Measurements from ENCODE around the gene PRR13.
"Not testable (repeated sequence)": the region's sequence is repeated elsewhere in the genome, so short reads cannot be mapped to it uniquely, and the experiment has no call there.

PRR13 gene

DNA sequence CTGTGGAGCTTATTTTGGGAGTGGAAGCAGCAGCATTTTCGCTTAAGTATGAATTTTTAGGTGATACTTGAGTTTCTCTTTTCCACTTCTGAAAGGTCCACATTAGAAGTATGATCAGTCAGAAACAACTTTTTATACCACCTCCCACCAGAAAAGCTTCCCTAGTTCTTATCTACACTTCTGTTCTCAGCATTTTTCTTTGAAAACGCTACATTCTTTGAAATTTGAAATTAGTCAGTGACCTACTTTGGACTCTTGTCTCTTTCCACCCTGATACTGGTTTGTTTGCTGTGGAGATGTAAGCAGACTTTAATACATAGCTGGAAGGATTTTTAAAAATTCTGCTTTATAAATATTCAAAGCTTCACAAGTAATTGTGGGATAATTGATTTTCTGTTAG lies 32.5 kb downstream of the PRR13 start:
- DNase-seq = no peak

DNA sequence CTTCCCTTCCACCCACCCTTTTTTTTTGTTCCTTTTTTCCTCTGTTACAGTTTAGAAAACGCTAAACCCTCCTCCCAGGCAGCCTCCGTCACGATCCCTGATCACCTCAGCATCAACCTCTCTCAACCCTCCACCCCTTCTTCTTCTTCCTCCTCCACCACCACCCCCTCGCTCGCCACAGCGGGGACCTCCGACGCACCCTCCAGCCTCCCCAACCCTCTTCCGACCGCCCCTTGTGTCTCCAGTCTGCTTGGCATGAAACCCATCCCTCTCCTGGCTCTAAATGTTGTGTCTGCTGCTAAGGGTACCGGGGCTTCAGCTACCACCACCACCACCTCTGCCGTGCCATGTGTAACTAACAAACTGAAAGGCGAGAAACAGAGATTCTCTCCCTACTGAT lies 33.3 kb downstream of the PRR13 start:
- DNase-seq = no peak

DNA sequence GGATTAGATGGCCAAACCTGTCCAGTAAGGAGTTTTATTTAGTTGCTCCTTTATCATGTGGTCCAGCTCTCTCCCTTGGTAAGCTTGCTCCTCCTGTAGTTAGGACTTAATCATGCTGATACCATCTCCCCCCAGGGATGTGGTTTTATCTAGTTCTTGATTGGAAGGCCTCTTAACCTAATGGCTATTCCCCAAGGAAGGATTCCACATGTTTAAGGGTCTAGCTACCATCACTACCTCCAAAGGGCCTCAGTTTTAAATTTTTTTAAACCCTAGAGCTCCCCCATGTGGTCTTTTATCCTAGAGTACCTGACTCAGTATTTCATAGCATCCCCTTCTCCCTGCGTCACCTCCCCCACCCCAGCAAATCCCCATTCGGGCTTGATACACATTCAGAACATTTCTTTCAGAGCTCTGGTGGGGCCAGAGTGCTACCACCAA lies 35.3 kb downstream of the PRR13 start:
- no peak for DNase-seq

DNA sequence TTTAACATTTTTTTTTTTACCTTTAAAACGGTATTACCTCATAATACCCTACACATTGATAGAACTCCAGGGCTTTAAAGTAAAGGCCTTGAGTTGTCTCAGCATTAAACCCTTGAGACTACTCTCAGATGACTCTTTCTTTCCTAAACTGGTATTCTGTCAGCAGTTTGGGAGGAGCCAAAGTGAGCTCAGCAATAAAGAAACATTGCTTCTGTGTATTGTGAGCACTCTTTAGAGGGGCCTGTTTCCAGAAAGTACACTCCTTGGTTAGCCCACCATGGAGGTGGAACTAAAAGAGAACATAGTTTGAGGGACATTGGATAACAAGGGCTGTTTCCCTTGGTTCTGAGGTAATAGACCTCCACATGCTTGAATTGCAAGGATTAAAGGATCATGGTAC lies 37.3 kb downstream of the PRR13 start:
- DNase-seq = no peak

DNA sequence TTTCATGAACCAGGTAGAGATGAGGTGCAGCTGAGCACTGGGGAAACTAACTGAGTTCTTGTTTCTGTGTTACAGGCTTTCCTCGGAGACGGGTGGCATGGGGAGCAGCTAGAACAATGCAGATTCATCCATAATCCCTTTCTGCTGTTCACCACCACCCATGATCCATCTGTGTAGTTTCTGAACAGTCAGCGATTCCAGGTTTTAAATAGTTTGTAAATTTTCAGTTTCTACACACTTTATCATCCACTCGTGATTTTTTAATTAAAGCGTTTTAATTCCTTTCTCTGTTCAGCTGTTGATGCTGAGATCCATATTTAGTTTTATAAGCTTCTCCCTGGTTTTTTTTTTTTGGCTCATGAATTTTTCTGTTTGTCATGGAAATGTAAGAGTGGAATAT lies 37.8 kb downstream of the PRR13 start:
- DNase-seq = no peak

DNA sequence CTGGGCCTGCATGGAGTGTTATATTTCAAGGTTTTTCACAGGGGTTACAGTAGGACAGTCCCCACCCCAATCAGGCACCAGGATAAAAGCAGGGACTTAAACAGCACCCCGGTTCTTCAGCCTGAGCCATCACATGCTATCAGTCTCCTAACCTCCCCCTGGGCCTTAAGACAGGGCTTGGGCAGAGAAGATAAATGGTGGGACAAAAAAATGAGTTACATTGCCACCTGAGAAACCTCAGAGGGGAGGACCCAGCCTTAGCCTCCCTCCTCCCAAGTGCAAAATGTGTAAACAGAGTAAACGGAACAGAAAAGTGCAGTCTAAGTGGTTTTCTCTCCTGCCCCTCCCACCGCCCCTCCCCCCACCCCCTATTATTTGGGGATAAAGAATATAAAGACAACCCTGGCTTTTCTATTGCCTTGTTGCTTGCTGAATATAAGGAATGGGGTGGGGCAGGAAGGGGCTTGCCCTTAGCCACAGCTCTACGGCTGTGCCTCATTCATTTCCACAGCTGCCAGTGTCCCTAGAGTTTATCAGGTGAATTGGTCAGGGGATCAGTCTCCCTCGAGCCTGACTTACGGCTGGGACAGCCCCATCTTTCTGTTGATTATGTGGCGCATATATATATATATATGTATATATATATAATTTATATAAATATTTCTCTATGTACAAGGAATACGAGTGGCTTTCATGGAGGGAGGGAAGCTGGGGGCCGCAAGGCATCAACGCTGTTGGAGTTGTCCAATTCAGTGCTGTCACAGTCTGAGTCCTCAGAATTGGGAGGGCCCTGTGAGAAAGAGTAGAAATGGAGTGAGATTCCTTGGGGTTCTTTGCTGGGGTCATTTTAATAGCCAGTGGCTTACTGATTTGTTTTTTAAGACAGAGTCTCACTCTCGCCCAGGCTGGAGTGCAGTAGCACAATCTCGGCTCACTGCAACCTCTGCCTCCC lies 39.2 kb downstream of the PRR13 start:
- no peak for DNase-seq

DNA sequence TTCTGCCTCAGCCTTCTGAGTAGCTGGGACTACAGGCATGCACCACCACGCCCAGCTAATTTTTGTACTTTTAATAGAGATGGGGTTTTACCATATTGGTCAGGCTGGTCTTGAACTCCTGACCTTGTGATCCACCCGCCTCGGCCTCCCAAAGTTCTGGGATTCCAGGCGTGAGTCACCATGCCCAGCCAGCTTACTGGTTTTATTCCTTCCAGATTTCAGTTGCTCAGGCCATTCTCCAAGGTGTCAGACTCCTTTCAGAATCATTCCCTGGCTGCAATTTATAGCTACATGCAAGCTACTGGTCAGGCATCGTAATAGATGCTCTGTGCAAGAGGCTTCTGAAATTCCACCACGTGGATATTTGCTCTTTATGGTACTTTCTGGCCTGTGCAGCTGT lies 39.9 kb downstream of the PRR13 start:
- DNase-seq = not testable (repeated sequence)

DNA sequence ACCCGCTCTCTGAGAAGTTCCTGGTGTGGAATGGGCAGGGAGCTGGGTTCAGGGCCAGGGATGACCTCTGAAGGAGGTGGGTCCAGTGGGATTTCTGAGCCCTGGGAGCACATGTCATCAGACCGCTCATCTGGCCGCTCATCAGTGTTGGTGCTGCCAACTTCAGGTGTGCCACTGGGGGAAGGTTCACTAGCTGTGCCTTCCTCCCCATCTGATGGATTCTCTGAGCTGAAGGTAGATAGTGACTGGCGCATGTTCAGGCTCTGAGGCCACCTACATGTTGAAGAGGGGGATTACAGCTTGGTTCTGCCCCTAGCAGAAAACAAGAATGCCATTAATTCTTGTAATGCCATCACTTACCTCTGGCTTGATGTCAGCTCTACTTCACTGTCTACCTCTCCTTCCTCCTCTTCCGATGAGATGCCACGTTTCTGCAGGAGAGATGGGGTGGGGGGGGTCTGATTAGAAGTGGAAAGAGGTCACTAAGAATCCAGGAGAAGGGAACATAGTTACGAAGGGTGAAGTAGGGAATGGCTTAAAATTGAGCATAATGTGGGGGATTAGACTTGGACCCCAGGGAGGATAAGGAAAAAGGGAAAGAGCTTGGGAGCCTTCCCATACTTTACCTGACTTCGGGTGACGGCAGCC lies 40.5 kb downstream of the PRR13 start:
- DNase-seq = no peak

DNA sequence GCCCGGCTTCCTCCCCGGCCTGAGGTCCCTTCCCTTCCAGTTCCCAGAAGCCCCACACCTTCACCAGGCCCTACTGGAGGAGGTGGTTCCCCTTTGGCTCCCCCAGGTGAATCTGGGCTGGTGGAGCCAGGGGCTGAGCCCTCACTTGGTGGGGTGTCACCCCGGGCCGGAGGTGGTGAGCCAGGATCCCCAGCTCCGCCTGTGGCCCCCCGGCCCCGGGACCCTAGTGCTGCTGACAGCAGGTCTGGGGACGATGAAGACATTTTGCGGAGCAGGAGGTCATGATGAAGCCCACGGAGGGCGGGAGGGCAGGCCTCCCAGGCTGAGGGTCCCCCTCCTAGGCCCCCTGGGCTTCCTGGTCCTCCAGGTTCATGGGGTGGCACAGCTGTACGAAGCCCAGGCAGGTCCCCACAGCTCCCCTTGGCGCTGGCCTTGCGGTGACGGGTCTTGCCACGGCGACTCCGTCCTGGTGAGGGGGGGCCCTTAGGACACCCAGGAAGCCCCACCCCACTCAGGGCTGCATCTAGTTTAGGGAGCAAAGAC lies 41.2 kb downstream of the PRR13 start:
- no peak for DNase-seq

DNA sequence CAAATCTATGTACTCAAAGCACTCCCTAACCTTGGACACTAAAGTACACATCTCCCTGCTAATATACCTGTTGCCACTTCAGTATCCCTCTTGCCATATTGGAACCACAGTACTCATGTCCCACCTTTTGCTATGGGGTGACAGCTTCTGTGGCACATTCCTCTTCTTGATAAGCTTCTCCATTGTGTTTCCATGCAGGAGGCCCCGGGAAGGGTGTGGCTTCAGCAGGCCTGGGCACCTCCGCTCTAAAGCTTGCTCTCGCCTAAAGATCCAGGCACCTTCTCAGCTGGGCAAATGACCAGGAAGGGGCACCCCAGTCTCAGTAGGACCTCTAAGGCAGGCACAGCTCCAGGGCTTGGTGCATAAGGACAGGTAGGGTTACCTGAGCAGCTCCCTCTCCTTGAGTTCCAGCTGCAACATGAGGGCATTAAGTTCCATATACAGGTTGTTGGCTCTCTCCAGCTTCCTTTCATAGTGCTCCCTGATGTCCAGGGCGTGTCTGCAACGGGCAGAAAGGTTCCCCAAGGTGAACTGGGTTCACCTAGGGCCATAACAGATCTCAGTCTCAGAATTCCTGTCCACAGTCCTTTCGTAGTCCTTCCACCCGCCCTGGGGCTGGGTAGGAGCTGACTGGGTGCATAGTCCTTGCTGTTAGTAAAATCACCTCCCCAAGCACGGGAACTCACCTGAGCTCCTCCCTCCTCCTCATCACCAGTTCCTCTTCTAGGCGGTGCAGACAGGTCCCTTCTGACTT lies 41.9 kb downstream of the PRR13 start:
- DNase-seq = no peak

DNA sequence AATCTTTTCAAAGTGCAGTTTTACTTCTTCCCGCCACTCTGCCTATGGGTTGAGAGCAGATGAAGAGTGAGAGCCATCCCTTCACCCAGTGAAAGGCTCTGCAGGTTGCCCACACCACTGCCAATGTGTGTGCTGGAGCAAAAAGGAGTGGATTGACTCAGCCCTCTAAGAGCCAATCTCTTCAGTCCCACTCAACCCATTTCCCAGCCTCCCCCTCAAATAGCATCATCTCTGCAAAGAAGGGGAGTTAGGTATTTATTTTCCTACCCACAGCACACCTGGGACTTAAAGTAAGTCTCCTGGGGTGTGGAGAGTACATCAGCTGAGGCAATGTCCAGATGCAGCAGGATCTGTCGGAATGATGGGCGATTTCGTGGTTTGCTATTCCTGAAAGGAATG lies 42.4 kb downstream of the PRR13 start:
- no peak for DNase-seq

DNA sequence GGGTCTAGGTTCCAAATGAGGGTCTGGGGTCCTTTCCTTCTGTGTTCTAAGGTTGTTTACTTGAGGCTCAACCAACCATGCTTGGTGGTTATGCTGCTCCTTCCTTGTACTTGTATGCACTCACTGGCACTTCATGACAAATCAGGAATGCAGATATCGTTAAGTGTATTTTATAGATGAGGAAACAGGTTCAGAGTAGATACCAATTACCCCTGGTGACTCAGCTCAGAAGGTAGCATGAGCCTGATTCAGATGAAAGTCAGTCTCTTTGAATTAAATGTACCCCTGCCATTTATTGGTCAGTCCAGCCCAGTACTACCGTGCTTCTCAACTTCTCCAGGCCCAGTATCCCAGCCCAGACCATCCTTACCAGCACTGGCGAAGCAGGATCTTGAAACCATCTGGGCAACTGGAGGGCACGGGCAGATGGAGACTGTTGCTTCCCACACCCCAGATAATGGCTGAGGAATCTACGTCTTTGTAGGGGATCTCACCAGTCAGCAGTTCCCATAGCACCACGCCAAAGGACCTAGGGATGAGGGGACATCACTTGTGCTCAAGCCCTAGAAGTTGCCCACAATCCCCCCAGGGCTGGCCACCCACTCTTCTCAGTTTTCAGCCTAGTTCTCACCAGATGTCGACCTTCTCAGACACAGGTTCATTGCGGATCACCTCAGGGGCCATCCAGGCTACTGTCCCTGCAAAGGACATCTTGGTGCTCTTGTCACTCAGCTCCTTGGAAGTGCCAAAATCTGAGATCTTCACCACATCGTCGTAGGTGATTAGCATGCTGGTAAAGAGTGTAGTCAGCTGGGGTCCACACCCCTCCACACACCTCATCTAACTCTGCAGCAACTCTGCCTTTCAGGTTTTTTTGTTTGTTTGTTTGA lies 43.4 kb downstream of the PRR13 start:
- no peak for DNase-seq

DNA sequence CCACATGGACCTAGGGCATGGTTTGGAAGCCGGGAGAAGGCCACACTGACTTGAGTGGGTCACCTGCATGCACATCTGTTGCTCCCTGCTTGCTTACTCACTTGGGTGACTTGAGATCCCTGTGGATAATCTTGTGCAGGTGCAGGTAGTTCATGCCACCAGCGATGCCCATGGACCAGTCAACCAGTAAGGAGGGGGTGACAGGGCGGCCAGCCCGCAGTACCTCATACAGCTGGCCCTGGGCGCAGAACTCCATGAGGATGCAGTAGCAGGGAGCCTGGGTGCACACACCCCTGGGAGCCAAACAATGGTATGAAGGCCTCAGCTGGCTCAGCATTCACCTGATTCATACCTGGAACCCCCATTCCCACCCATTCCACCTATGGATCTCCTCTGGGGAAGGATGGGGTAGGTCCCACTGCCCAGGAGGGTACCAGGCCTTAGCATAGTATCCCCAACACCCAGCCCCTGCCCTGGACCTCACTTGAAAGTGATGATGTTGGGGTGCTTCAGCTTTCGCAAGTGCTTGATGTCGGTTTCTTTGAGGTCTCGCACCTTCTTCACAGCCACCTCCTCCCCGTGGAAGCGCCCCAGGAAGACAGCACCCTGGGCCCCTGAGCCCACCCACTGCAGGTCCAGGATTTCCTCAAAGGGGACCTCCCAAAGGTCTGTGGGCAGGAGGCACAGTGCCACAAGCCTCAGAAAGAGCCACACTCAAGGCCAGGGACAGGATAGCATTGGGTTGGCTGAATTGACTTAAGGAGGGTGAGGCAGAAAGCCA lies 44.6 kb downstream of the PRR13 start:
- no peak for DNase-seq

DNA sequence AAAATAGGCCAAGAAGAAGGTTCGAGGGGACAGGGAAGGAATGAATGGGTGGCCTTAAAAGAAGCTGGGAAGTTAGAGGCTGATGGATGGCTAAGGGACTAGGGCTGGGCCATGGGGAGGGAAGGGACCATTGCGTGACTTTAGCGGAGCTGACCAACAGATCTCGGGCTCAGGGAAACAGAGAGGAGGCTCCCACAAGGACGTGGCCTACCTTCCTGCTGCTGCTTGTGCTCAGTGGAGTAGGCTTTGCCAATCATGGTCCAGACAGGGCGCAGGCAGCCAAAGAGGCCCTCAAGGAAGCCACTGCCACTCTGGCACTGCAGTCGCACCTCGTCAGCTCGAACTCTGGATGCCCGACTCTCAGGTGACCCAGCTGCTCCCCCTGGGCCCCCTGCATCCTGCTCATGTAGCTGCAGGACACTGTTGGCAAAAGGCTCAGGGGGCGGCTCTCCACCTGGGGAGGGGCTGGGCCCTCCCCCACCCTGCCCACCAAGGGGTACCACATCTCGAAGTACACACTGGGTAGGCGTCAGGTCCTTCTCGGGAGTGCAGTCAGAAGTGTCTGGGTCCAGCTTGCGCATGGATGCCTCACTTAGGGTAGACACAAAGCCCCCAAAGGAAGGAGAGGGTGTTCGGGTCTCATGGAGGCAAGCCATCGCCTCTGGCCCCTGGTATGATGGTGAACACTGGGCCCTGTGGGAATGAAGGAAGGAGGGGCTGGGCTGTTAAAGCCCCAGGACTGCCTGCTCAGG lies 45.4 kb downstream of the PRR13 start:
- no peak for DNase-seq

DNA sequence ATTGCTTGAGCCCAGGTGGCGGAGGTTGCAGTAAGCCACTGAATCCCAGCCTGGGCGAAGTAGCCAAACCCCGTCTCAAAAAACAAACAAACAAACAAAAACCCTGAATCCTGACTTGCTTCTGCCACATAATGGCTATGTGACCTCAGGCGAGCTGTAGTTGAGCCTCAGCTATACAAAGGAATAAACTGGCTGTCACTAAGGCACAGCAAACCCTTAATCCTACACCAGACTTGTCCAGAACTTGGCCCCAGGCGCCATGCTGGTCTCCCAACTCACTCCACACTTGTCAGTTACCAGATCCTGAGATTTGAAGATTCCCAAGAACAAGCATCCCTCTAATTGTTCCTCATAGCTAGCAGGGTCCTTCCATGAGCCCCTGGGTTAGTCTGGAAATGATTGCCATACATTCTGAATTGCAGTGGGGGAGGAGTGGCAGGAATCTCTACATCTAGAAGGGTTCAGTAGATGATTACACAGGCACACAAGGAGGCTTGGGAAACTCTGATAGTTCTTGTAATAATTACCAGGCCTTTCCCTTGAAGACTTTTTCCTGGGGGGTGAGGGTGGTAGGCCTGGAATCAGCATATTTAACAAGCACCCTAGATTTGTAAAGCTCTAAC lies 47.8 kb downstream of the PRR13 start:
- DNase-seq = no peak

DNA sequence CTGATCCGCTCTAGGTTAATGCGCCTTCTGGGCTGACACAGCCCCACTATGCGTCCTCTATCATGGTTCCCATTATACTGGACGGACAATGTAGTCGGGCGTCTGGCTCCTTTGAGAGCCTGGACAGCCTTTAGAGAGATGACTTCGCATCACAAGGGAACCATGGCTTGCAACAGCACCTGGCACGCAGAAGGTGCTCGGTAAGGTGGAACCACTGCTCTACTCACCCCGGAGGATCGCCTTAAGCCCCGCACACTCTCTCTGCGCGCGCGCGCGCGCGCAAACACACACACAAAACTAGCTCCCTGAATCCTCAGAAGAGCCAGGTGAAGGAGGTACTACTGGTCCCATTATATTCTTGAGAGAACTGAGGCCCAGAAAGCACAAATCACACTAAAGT lies 50.7 kb downstream of the PRR13 start:
- no peak for DNase-seq

DNA sequence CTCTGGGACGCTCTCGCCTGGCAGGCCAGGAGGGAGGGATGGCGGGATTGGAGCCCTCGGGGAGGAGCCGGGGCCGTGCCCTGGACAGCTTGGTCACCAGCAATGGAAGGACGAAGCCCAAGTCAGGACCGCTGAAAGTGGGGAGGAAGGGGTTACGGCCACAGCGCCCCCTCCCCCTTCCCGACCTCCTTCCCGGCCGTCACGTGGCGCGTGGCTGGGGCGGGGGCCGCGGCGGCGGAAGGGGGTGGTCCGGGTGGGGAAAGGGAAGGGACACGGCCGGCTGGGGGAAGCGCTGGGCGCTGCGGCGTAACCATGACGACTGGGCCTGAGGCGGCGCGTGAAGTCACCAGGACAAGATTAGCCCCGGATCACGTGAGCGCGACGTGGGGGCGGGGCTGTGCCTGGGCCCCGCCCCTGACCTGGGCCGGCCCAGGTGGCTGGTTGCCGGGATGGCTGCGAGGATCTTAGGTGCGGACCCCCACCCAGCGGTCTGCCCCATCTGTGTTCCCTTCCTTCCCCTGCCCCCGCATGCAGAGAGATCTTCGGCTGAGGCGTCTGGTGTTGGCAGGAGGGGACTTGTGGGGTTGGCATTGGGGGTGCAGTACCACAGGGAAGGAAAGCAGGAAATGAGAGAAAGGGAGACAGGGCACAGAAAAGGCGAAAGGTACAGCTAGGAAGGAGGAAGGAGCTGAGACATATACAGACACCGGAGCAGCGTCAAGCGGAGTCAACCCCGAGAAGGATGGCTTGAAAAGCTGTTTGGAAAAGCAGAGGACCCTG lies 51.5 kb downstream of the PRR13 start:
- DNase-seq = peak; percentile 68

DNA sequence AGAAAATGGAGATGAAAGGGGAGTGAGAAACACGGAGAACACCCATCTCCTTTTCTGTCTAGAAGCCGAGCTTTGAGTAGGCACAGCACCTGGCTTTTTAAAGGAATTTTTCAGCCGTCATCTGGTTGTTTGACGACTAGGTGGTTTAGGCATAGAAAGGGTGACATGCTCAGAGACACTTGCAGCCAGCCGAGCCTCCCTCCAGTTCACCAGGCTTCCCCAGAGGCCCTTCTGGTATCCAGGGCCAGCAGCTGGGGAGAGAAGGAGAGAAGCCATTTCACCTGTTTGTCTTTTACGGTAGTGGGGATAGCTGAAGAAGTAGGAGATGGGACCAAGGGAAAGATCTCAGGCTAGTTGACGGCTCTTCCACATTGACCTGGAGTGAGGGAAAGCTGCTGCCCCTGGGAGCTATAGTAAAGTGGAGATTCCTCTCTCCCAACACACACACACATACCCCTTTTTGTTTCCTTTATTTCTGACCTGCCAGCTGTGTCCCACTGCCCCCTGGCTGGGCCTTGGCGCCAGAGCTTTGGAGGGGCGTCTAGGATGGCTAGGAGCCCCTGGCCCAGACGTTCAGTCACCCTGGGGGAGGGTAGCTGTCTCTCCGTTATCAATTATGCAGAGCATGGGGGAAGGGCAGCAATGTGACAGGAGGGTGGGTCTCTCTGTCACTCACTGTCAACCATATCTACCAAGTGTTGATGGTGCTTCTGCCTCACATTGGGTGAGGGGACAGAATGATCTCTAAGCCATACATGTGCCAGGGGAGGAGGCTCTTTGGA lies 52.3 kb downstream of the PRR13 start:
- DNase-seq = no peak

Data from NCI-H1048 (cell line).